Measurements from ENCODE around the gene PMIS2.

PMIS2 gene

GRCh38 chr19:35585848-35586247 is at the start of gene PMIS2:
Gene PMIS2 (plus strand): TSS chr19:35586173. CDS start chr19:35586260, 87 bp downstream.
- no peak for TF ChIP-seq CTCF (IDR thresholded peaks at IDR 0.05; ENCODE audit: borderline replicate concordance, control extremely low read depth, extremely low read depth, insufficient read depth, missing control alignments)
- in situ Hi-C loops (cut with MboI; ENCODE audit: low sequenced_read_pairs, unreplicated experiment), result no loop called here
- no peak for DNase-seq (ENCODE audit: low spot score)

- no peak for TF ChIP-seq CTCF (IDR thresholded peaks at IDR 0.05; ENCODE audit: borderline replicate concordance, control extremely low read depth, extremely low read depth, insufficient read depth, missing control alignments)
- in situ Hi-C loops (cut with MboI; ENCODE audit: low sequenced_read_pairs, unreplicated experiment), result no loop called here
- DNase-seq (ENCODE audit: low spot score), result peak; percentile 59
Measured at GRCh38 chr19:35539314-35539713, 46.7 kb upstream of the PMIS2 start.

- DNase-seq (ENCODE audit: low spot score), result no peak
- in situ Hi-C loops (cut with MboI; ENCODE audit: low sequenced_read_pairs, unreplicated experiment), result no loop called here
- no peak for TF ChIP-seq CTCF (IDR thresholded peaks at IDR 0.05; ENCODE audit: borderline replicate concordance, control extremely low read depth, extremely low read depth, insufficient read depth, missing control alignments)
Measured at GRCh38 chr19:35539850-35540249, 46.1 kb upstream of the PMIS2 start.

- in situ Hi-C loops (cut with MboI; ENCODE audit: low sequenced_read_pairs, unreplicated experiment), result no loop called here
- no peak for TF ChIP-seq CTCF (IDR thresholded peaks at IDR 0.05; ENCODE audit: borderline replicate concordance, control extremely low read depth, extremely low read depth, insufficient read depth, missing control alignments)
- no peak for DNase-seq (ENCODE audit: low spot score)
Measured at GRCh38 chr19:35540356-35540927, 45.5 kb upstream of the PMIS2 start.

- no peak for TF ChIP-seq CTCF (IDR thresholded peaks at IDR 0.05; ENCODE audit: borderline replicate concordance, control extremely low read depth, extremely low read depth, insufficient read depth, missing control alignments)
- DNase-seq (ENCODE audit: low spot score), result no peak
- in situ Hi-C loops (cut with MboI; ENCODE audit: low sequenced_read_pairs, unreplicated experiment), result no loop called here
Measured at GRCh38 chr19:35542209-35542608, 43.8 kb upstream of the PMIS2 start.

- TF ChIP-seq CTCF (IDR thresholded peaks at IDR 0.05; ENCODE audit: borderline replicate concordance, control extremely low read depth, extremely low read depth, insufficient read depth, missing control alignments), result no peak
- in situ Hi-C loops (cut with MboI; ENCODE audit: low sequenced_read_pairs, unreplicated experiment), result no loop called here
- no peak for DNase-seq (ENCODE audit: low spot score)
Measured at GRCh38 chr19:35543280-35544109, 42.5 kb upstream of the PMIS2 start.

All from GM13976 (cell line).